Endothelial cell of umbilical vein (primary cell): ENCODE measurements around the gene NEURL1B. TPM values are rescaled to one million over a fixed set of nuclear protein-coding genes. Genes with fewer than 3 reads are reported as not detected.

ENCODE experiments used
- BruUV-seq: library from RNA; stranded (reverse); fragments of 400-500 nt; replicated peaks from 2 replicates; lab custom pipeline; 2021; lab: Mats Ljungman, UMichigan
- CTCF ChIA-PET: fragments of 300-600, 350-600 bp; sonication (Branson Sonifier 250); formaldehyde crosslinking; loops from one replicate; lab custom pipeline; 2021; ENCODE audit warnings: antibody characterized with exemption, inconsistent platforms; lab: Charles Lee
- POLR2A ChIA-PET: fragments of 300-600, 350-600 bp; sonication (Branson Sonifier 250); formaldehyde crosslinking; loops from one replicate; lab custom pipeline; 2021; ENCODE audit warnings: antibody characterized with exemption, inconsistent platforms; lab: Charles Lee
- DNase-seq: peaks from one replicate; pipeline ENCODE4 v3.0.0-alpha.2; 2011; ENCODE audit warnings: low read depth, low spot score
- FAIRE-seq: peaks from 2 replicates; lab custom pipeline; 2011; peaks lifted over from hg19 to GRCh38; lab: Jason Lieb, UNC
- H2AFZ ChIP-seq: 2 replicates; pipeline ENCODE4 v1.6.0; 2012; ENCODE audit warnings: low read depth, low read length, control low read depth, inconsistent platforms
- H3K27ac ChIP-seq: 2 replicates; pipeline ENCODE4 v1.5.1; 2011; ENCODE audit warnings: low read depth, mild to moderate bottlenecking, control low read depth, low read length, moderate library complexity; ENCODE audit not compliant: insufficient read depth
- H3K27me3 ChIP-seq, 2 experiments: 2 replicates each; pipeline versions ENCODE4 v1.6.0 to v1.6.1; 2011; ENCODE audit warnings: low read length in 2 of 2, mixed read lengths in 1 of 2; ENCODE audit not compliant: control insufficient read depth in 2 of 2, insufficient read depth in 2 of 2
- H3K36me3 ChIP-seq, 2 experiments: 2 replicates in 1 of 2; 3 replicates in 1 of 2; pipeline ENCODE4 v1.5.1; 2011; ENCODE audit warnings: low read length in 2 of 2, mild to moderate bottlenecking in 1 of 2, moderate library complexity in 1 of 2; ENCODE audit not compliant: control insufficient read depth in 2 of 2, insufficient read depth in 2 of 2; ENCODE audit errors: extremely low read depth in 1 of 2
- H3K4me1 ChIP-seq: 3 replicates; pipeline ENCODE4 v1.5.1; 2011; ENCODE audit warnings: mild to moderate bottlenecking, low read length; ENCODE audit not compliant: control insufficient read depth, insufficient read depth; ENCODE audit errors: extremely low read depth
- H3K4me2 ChIP-seq: 2 replicates; pipeline ENCODE4 v1.6.1; 2011; ENCODE audit warnings: low read length, control low read depth, mixed read lengths; ENCODE audit not compliant: insufficient read depth
- H3K4me3 ChIP-seq, 3 experiments: fragments of 200-600 bp in 1 of 3; sonication (generic), shearing (Covaris generic) in 1 of 3; replicated peaks in 1 of 3; 2 replicates each; pipeline ENCODE4 v1.5.1; 2011 to 2016; ENCODE audit warnings: control low read depth in 3 of 3, low read length in 3 of 3, mild to moderate bottlenecking in 2 of 3, inconsistent platforms in 1 of 3, low read depth in 1 of 3, moderate library complexity in 1 of 3; ENCODE audit not compliant: insufficient read depth in 1 of 3
- H3K79me2 ChIP-seq: 2 replicates; pipeline ENCODE4 v1.6.0; 2012; ENCODE audit warnings: low read length, inconsistent platforms; ENCODE audit not compliant: control insufficient read depth, insufficient read depth
- H3K9ac ChIP-seq: replicated peaks from 2 replicates; pipeline ENCODE3; 2011; ENCODE audit warnings: low read length, control low read depth; ENCODE audit not compliant: insufficient read depth; ENCODE audit errors: extremely low read depth
- H3K9me1 ChIP-seq: replicated peaks from 3 replicates; pipeline ENCODE4 v1.6.0; 2011; ENCODE audit warnings: mild to moderate bottlenecking, low read length; ENCODE audit not compliant: control insufficient read depth, insufficient read depth; ENCODE audit errors: extremely low read depth
- H3K9me3 ChIP-seq: replicated peaks from 2 replicates; pipeline ENCODE4 v1.5.1; 2012; ENCODE audit warnings: low read length, inconsistent platforms; ENCODE audit not compliant: control insufficient read depth, insufficient read depth
- H4K20me1 ChIP-seq: replicated peaks from 2 replicates; pipeline ENCODE3; 2011; ENCODE audit warnings: mild to moderate bottlenecking, low read length; ENCODE audit not compliant: control insufficient read depth, insufficient read depth; ENCODE audit errors: extremely low read depth
- CTCF ChIP-seq, 2 donors: IDR thresholded peaks; 1 replicate in 1 of 2; 2 replicates in 1 of 2; pipeline ENCODE4 v1.5.1; 2011; ENCODE audit warnings: low read length in 2 of 2, mild to moderate bottlenecking in 2 of 2, moderate library complexity in 2 of 2, control low read depth in 1 of 2, inconsistent platforms in 1 of 2, low read depth in 1 of 2; ENCODE audit not compliant: insufficient read depth in 1 of 2; ENCODE audit errors: extremely low read depth in 1 of 2
- EZH2 ChIP-seq: IDR thresholded peaks from 2 replicates; pipeline ENCODE4 v1.6.1; 2012; ENCODE audit warnings: borderline replicate concordance, low read depth, mild to moderate bottlenecking, moderate library complexity, low read length, inconsistent platforms; ENCODE audit not compliant: severe bottlenecking
- FOS ChIP-seq: IDR thresholded peaks from 2 replicates; pipeline ENCODE4 v1.6.1; 2011; ENCODE audit warnings: mild to moderate bottlenecking, low read length, moderate library complexity, borderline replicate concordance; ENCODE audit not compliant: insufficient read depth
- GATA2 ChIP-seq: IDR thresholded peaks from 2 replicates; pipeline ENCODE4 v1.7.0; 2011; ENCODE audit warnings: low read depth, mild to moderate bottlenecking, moderate library complexity, mixed read lengths, low read length; ENCODE audit not compliant: insufficient read length, insufficient read depth
- JUN ChIP-seq: IDR thresholded peaks from 2 replicates; pipeline ENCODE4 v1.6.1; 2011; ENCODE audit warnings: borderline replicate concordance, low read depth; ENCODE audit not compliant: insufficient read length, insufficient read depth
- MYC ChIP-seq: IDR thresholded peaks from one replicate; pipeline ENCODE4 v1.6.1; 2011; ENCODE audit warnings: mild to moderate bottlenecking, low read depth, low read length
- POLR2A ChIP-seq: IDR thresholded peaks from 2 replicates; pipeline ENCODE4 v1.6.1; 2012; ENCODE audit warnings: low read depth, mild to moderate bottlenecking, control low read depth, low read length
- POLR2AphosphoS5 ChIP-seq: IDR thresholded peaks from 2 replicates; pipeline ENCODE4 v1.6.1; 2012; ENCODE audit warnings: low read depth, mild to moderate bottlenecking, control low read depth, low read length, moderate library complexity; ENCODE audit not compliant: insufficient read depth
- dilution Hi-C: fragments of 300-500 bp; cut with MboI; formaldehyde crosslinking; loops from one replicate; pipeline ENCODE4 v1.15.0; 2019; ENCODE audit warnings: low sequenced_read_pairs; ENCODE audit not compliant: extremely low pct_ligation_motif_present
- intact Hi-C: fragments of 100-400 bp; cut with micrococcal nuclease; formaldehyde crosslinking; loops from one replicate; pipeline ENCODE4 v1.10.0; 2022
- polyA plus RNA-seq, 4 experiments: library from polyadenylated mRNA; depleted of rRNA in 3 of 4; stranded (reverse) in 3 of 4; unstranded in 1 of 4; fragments of >200 nt; gene quantifications; 2 replicates each; pipeline versions ENCODE4 v1.2.1 to v1.2.3, GENCODE V29; 2011 to 2012; ENCODE audit warnings: missing spikeins in 1 of 4
- total RNA-seq: library from RNA; stranded (reverse); gene quantifications from 2 replicates; pipeline ENCODE4 v1.2.3, GENCODE V29; 2021
- TF ChIP-seq, protein P1 (sequence below): IDR thresholded peaks from 2 replicates; pipeline ENCODE4 v1.6.1; 2011; ENCODE audit not compliant: insufficient read depth, insufficient read length

The NEURL1B gene
- total and polyA plus RNA-seq, 2 donors (not counting 3 experiments of a cell fraction or from before 2014, with no cell fraction given): 0.44 to 1.6 TPM

- Histone ChIP-seq H3K9ac (no peak overlapping the region), H3K4me2 (no peak overlapping the region), H3K4me1 (no peaks in the 10 kb centered on the region), H3K4me3 (no peak overlapping the region), H3K79me2 (no peaks in the 10 kb centered on the region), H4K20me1 (no peaks in the 10 kb centered on the region), H3K27me3 (peaks cover 0 to 4% of the 10 kb centered on the region in 2 experiments), H3K9me1 (no peaks in the 10 kb centered on the region), H3K9me3 (no peaks in the 10 kb centered on the region), H3K36me3 (no peaks in the 10 kb centered on the region), H3K27ac (no peak overlapping the region), H2AFZ (no peak overlapping the region)
- ChIA-PET CTCF (no interaction called here), POLR2A (no interaction called here)
- intact Hi-C loops: no loop called here
- DNase-seq (no peak), FAIRE-seq (no peak)
- dilution Hi-C loops: no loop called here
- BruUV-seq: no TSS peak
- no peak for TF ChIP-seq POLR2AphosphoS5
- TF ChIP-seq GATA2: no peak
- TF ChIP-seq POLR2A: no peak
- TF ChIP-seq, protein P1, sequence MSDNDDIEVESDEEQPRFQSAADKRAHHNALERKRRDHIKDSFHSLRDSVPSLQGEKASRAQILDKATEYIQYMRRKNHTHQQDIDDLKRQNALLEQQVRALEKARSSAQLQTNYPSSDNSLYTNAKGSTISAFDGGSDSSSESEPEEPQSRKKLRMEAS: no peak
- no peak for TF ChIP-seq JUN
- TF ChIP-seq FOS: no peak
- TF ChIP-seq MYC: no peak
- no peak for TF ChIP-seq CTCF (IDR thresholded peaks at IDR 0.05; ENCODE audit: extremely low read depth in 1 of 2, insufficient read depth in 1 of 2, low read depth in 1 of 2, low read length in 2 of 2)
- TF ChIP-seq EZH2: no peak
Observed at GRCh38 chr5:172667786-172668593, 26.9 kb downstream of the NEURL1B start.
